Caco-2 (cell line): ENCODE measurements around the gene LRP1B. TPM values are rescaled to one million over a fixed set of nuclear protein-coding genes. Genes with fewer than 3 reads are reported as not detected.

Experiments used
- BruUV-seq: library from RNA; stranded (reverse); fragments of 400-500 nt; replicated peaks from 2 replicates; lab custom pipeline; 2021; lab: Mats Ljungman, UMichigan
- CTCF ChIA-PET: fragments of 300-600 bp; sonication (Branson Sonifier 250); formaldehyde crosslinking; loops from one replicate; lab custom pipeline; 2022; ENCODE audit warnings: antibody characterized with exemption; lab: Charles Lee
- POLR2A ChIA-PET: fragments of 300-600 bp; sonication (Branson Sonifier 250); formaldehyde crosslinking; loops from one replicate; lab custom pipeline; 2022; ENCODE audit warnings: antibody characterized with exemption; lab: Charles Lee
- DNase-seq, 2 experiments: peaks; one replicate each; pipeline versions ENCODE4 v3.0.0 to v3.0.0-alpha.2; 2020 to 2022
- H3K27me3 ChIP-seq: replicated peaks from 2 replicates; pipeline ENCODE4 v1.6.0; 2011; ENCODE audit warnings: low read length; ENCODE audit not compliant: control insufficient read depth, insufficient read depth
- H3K36me3 ChIP-seq: 2 replicates; pipeline ENCODE4 v1.5.1; 2011; ENCODE audit warnings: low read length; ENCODE audit not compliant: control insufficient read depth, insufficient read depth
- H3K4me1 ChIP-seq: fragments of 250-450 bp; sonication (Bioruptor Pico); 2 replicates; pipeline ENCODE4 v1.5.1; 2020; ENCODE audit warnings: mild to moderate bottlenecking
- H3K4me3 ChIP-seq: 2 replicates; pipeline ENCODE4 v1.5.1; 2011; ENCODE audit warnings: low read depth, mild to moderate bottlenecking, control low read depth, low read length
- H3K9me3 ChIP-seq: fragments of 250-450 bp; sonication (Bioruptor Pico); 2 replicates; pipeline ENCODE4 v1.5.1; 2020; ENCODE audit warnings: mild to moderate bottlenecking, moderate library complexity
- H3K27ac Mint-ChIP-seq: one replicate; pipeline ENCODE4 v1.8.0; 2022; ENCODE audit warnings: mixed read lengths; ENCODE audit not compliant: unreplicated experiment
- H3K27me3 Mint-ChIP-seq: one replicate; pipeline ENCODE4 v1.8.0; 2022; ENCODE audit warnings: mixed read lengths; ENCODE audit not compliant: insufficient read depth, unreplicated experiment
- H3K36me3 Mint-ChIP-seq: one replicate; pipeline ENCODE4 v1.8.0; 2022; ENCODE audit warnings: mild to moderate bottlenecking, mixed read lengths; ENCODE audit not compliant: insufficient read depth, unreplicated experiment
- H3K4me1 Mint-ChIP-seq: one replicate; pipeline ENCODE4 v1.8.0; 2022; ENCODE audit warnings: low read depth, mixed read lengths; ENCODE audit not compliant: unreplicated experiment
- H3K4me3 Mint-ChIP-seq: one replicate; pipeline ENCODE4 v1.8.0; 2022; ENCODE audit warnings: mild to moderate bottlenecking, moderate library complexity, mixed read lengths; ENCODE audit not compliant: unreplicated experiment
- H3K9me3 Mint-ChIP-seq: one replicate; pipeline ENCODE4 v1.8.0; 2022; ENCODE audit warnings: mixed read lengths; ENCODE audit not compliant: unreplicated experiment
- CTCF ChIP-seq, 2 experiments: fragments of 200-600 bp in 1 of 2; IDR thresholded peaks; 1 replicate in 1 of 2; 2 replicates in 1 of 2; pipeline versions ENCODE4 v1.5.1 to v1.8.0; 2011 to 2022; ENCODE audit warnings: antibody characterized with exemption in 1 of 2, control low read depth in 1 of 2, inconsistent platforms in 1 of 2, low read depth in 1 of 2, low read length in 1 of 2, mild to moderate bottlenecking in 1 of 2, moderate library complexity in 1 of 2; ENCODE audit not compliant: insufficient read depth in 1 of 2, severe bottlenecking in 1 of 2, unreplicated experiment in 1 of 2
- intact Hi-C: fragments of 100-400 bp; cut with micrococcal nuclease; formaldehyde crosslinking; loops from one replicate; pipeline ENCODE4 v1.10.0; 2022; ENCODE audit not compliant: unreplicated experiment
- total RNA-seq: library from RNA; stranded (reverse); gene quantifications from 2 replicates; pipeline ENCODE4 v1.2.3, GENCODE V29; 2022

LRP1B gene
- total RNA-seq, 1 experiment from 2014 or later = not detected

GRCh38 chr2:140865837-140866236 is 1265.0 kb downstream of the LRP1B start:
- peaks cover 14% of the 10 kb centered on the region for H3K9me3 Mint-ChIP-seq
- intact Hi-C loops = no loop called here
- Histone ChIP-seq H3K36me3 (no peaks in the 10 kb centered on the region), H3K4me1 (no peaks in the 10 kb centered on the region), H3K9me3 (no peaks in the 10 kb centered on the region; the same call in 1 of the 2 replicates), H3K4me3 (no peak overlapping the region), H3K27me3 (no peaks in the 10 kb centered on the region)
- TF ChIP-seq CTCF (IDR thresholded peaks at IDR 0.05; ENCODE audit: insufficient read depth in 1 of 2, low read depth in 1 of 2, low read length in 1 of 2, severe bottlenecking in 1 of 2, unreplicated experiment in 1 of 2) = no peak
- ChIA-PET POLR2A (no interaction called here), CTCF (no interaction called here)
- H3K4me1 Mint-ChIP-seq = peaks cover 7% of the 10 kb centered on the region
- H3K36me3 Mint-ChIP-seq = no peaks in the 10 kb centered on the region
- no peak overlapping the region for H3K4me3 Mint-ChIP-seq
- no peaks in the 10 kb centered on the region for H3K27me3 Mint-ChIP-seq
- no peak overlapping the region for H3K27ac Mint-ChIP-seq
- no TSS peak for BruUV-seq
- DNase-seq = no peak

- CTCF ChIA-PET = interaction anchor here (0.6 to 0.7 kb wide), 2 partner anchors 48 to 113 kb away, joined by 3 to 5 read pairs; no protein-coding TSS in a partner anchor
- intact Hi-C loops = loop anchor here (1.0 to 5.0 kb wide), 7 partner anchors 56 to 1073 kb away; no protein-coding TSS in a partner anchor
Measured at GRCh38 chr2:140863713-140864112, 1267.1 kb downstream of the LRP1B start.

GRCh38 chr2:140862181-140862580 is 1268.6 kb downstream of the LRP1B start:
- no peak for DNase-seq
- Mint-ChIP-seq H3K4me1 (peaks cover 7% of the 10 kb centered on the region), H3K9me3 (no peaks in the 10 kb centered on the region), H3K27ac (no peak overlapping the region), H3K4me3 (no peak overlapping the region), H3K27me3 (no peaks in the 10 kb centered on the region), H3K36me3 (no peaks in the 10 kb centered on the region)
- TF ChIP-seq CTCF (IDR thresholded peaks at IDR 0.05; ENCODE audit: insufficient read depth in 1 of 2, low read depth in 1 of 2, low read length in 1 of 2, severe bottlenecking in 1 of 2, unreplicated experiment in 1 of 2) = no peak
- no peaks in the 10 kb centered on the region for H3K27me3 ChIP-seq
- H3K4me3 ChIP-seq = no peak overlapping the region
- intact Hi-C loops = loop anchor here (2.0 to 5.0 kb wide), 5 partner anchors 55 to 1071 kb away; no protein-coding TSS in a partner anchor
- BruUV-seq = no TSS peak
- POLR2A ChIA-PET = no interaction called here
- CTCF ChIA-PET = no interaction called here
- no peaks in the 10 kb centered on the region for H3K9me3 ChIP-seq
- H3K4me1 ChIP-seq = no peaks in the 10 kb centered on the region
- no peaks in the 10 kb centered on the region for H3K36me3 ChIP-seq

More at GRCh38 chr2:140863713-140864112, 1267.1 kb downstream of the LRP1B start:
- POLR2A ChIA-PET = no interaction called here
- DNase-seq = peak in 1 of 2 experiments; percentile 35
- no peak overlapping the region for H3K4me3 ChIP-seq
- no TSS peak for BruUV-seq
- peaks cover 7% of the 10 kb centered on the region for H3K4me1 Mint-ChIP-seq
- peaks cover 8% of the 10 kb centered on the region for H3K9me3 Mint-ChIP-seq
- no peaks in the 10 kb centered on the region for H3K27me3 ChIP-seq
- no peak overlapping the region for H3K4me3 Mint-ChIP-seq
- H3K4me1 ChIP-seq = no peaks in the 10 kb centered on the region
- H3K36me3 Mint-ChIP-seq = no peaks in the 10 kb centered on the region
- H3K9me3 ChIP-seq = no peaks in the 10 kb centered on the region
- H3K27me3 Mint-ChIP-seq = no peaks in the 10 kb centered on the region
- H3K36me3 ChIP-seq = no peaks in the 10 kb centered on the region
- peak; percentile 56 to 68 for TF ChIP-seq CTCF (IDR thresholded peaks at IDR 0.05; ENCODE audit: insufficient read depth in 1 of 2, low read depth in 1 of 2, low read length in 1 of 2, severe bottlenecking in 1 of 2, unreplicated experiment in 1 of 2)
- H3K27ac Mint-ChIP-seq = no peak overlapping the region
